Omental fat pad (tissue), 4 donors: ENCODE results near the gene DFFA. TPM values are rescaled to one million over a fixed set of nuclear protein-coding genes. Genes with fewer than 3 reads are reported as not detected.

ENCODE experiments used
- ATAC-seq: fragments of 150-250 bp; one replicate; pipeline ENCODE4 v1.9.1; 2016; ENCODE audit warnings: mild to moderate bottlenecking, moderate library complexity; ENCODE audit not compliant: low FRiP score
- DNase-seq: peaks from one replicate; pipeline ENCODE4 v3.0.0-alpha.2; 2019; ENCODE audit warnings: low spot score
- total RNA-seq, 4 donors: library from RNA; depleted of rRNA; stranded (reverse); fragments of >200 nt; gene quantifications; one replicate each; pipeline ENCODE4 v1.1.0, GENCODE V29; 2016
- TF ChIP-seq, protein P1 (sequence below), 3 donors: fragments of 450-650 bp; IDR thresholded peaks; one replicate each; pipeline ENCODE4 v1.5.1; 2016 to 2017; ENCODE audit warnings: antibody characterized with exemption in 3 of 3, mild to moderate bottlenecking in 3 of 3, moderate library complexity in 2 of 3

Gene DFFA
- total RNA-seq, 4 donors from 2014 or later = 17.8 to 27.2 (median 21.6) TPM

GRCh38 chr1:10494418-10494753, 22.1 kb upstream of the DFFA start:
- TF ChIP-seq, protein P1, sequence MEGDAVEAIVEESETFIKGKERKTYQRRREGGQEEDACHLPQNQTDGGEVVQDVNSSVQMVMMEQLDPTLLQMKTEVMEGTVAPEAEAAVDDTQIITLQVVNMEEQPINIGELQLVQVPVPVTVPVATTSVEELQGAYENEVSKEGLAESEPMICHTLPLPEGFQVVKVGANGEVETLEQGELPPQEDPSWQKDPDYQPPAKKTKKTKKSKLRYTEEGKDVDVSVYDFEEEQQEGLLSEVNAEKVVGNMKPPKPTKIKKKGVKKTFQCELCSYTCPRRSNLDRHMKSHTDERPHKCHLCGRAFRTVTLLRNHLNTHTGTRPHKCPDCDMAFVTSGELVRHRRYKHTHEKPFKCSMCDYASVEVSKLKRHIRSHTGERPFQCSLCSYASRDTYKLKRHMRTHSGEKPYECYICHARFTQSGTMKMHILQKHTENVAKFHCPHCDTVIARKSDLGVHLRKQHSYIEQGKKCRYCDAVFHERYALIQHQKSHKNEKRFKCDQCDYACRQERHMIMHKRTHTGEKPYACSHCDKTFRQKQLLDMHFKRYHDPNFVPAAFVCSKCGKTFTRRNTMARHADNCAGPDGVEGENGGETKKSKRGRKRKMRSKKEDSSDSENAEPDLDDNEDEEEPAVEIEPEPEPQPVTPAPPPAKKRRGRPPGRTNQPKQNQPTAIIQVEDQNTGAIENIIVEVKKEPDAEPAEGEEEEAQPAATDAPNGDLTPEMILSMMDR (IDR thresholded peaks at IDR 0.05) = no peak
- ATAC-seq (no peak), DNase-seq (no peak)

GRCh38 chr1:10490286-10490970, 18.1 kb upstream of the DFFA start:
- TF ChIP-seq, protein P1 (IDR thresholded peaks at IDR 0.05) = no peak
- DNase-seq = no peak
- ATAC-seq = no peak

- TF ChIP-seq, protein P1 (IDR thresholded peaks at IDR 0.05) = no peak
- DNase-seq (no peak), ATAC-seq (no peak)
Measured at GRCh38 chr1:10489291-10490055, 17.1 kb upstream of the DFFA start.

DNA sequence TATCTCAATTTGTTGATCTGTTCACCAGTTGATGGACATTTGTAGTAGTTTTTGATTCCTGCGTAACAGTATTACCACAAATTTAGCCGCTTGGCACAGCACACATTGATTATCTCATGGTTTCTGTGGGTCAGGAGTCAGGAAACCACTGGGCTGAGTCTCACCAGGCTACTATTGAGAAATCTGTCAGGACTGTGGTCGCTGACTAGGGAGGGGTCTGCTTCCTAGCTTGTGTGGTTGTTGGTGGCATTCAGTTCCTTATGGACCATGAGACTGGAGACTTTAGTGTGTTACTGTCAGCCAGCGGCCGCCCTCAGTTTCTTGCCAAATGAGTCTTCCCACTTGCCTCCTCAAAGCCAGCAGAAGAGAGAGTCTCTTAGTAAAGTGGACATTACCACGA, 12.2 kb upstream of the DFFA start:
- peak; percentile 37 for ATAC-seq
- TF ChIP-seq, protein P1 (IDR thresholded peaks at IDR 0.05) = no peak
- DNase-seq = no peak

- DNase-seq (no peak), ATAC-seq (no peak)
- TF ChIP-seq, protein P1 (IDR thresholded peaks at IDR 0.05) = no peak
Measured at GRCh38 chr1:10480614-10481013, 8.3 kb upstream of the DFFA start.

GRCh38 chr1:10479296-10479695, 7.0 kb upstream of the DFFA start:
- TF ChIP-seq, protein P1 (IDR thresholded peaks at IDR 0.05) = no peak
- DNase-seq = no peak
- no peak for ATAC-seq

DNA sequence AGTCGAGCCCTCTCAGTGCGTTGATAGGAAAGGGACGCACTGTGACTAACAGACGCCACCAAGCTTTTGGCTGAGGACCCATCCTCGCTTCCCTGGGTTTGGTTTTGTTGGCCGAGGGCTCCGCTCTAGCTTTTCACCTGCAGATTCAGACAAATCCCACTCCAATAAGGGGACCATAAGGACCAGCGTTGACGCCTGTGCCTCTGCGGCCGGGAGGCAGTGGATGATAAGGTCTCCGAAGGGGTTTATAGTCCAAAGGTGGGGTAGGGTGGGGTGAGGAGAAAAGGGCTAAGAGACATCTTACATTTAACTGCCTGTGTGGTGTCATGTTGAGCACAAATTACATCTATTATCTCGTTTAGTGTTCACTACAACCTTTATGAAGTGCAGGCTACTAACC, 3.2 kb upstream of the DFFA start:
- DNase-seq (no peak), ATAC-seq (no peak)
- TF ChIP-seq, protein P1 (IDR thresholded peaks at IDR 0.05) = no peak
